ENCODE results near the gene IRS2.

IRS2 gene

DNA sequence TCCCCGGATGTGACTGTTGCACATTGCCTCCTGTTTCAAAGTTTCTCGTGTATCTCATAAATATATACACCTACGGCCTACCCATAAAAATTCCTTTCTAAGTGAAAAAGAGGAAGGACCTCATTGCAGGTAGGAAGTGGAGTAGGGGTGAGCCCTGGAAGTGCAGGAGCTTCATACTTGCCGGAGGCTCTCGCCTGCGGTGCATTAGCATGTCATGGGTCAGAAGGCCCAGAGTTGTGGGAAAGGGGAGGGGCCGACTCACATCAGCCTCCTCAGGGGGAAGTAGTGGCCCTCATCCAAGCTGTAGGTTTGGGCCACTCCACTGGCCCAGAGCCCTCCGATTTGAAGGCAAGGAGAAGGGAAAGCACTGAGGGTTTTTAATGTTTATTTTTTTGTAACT lies 26.0 kb upstream of the IRS2 start:
- TF ChIP-seq, protein P1, sequence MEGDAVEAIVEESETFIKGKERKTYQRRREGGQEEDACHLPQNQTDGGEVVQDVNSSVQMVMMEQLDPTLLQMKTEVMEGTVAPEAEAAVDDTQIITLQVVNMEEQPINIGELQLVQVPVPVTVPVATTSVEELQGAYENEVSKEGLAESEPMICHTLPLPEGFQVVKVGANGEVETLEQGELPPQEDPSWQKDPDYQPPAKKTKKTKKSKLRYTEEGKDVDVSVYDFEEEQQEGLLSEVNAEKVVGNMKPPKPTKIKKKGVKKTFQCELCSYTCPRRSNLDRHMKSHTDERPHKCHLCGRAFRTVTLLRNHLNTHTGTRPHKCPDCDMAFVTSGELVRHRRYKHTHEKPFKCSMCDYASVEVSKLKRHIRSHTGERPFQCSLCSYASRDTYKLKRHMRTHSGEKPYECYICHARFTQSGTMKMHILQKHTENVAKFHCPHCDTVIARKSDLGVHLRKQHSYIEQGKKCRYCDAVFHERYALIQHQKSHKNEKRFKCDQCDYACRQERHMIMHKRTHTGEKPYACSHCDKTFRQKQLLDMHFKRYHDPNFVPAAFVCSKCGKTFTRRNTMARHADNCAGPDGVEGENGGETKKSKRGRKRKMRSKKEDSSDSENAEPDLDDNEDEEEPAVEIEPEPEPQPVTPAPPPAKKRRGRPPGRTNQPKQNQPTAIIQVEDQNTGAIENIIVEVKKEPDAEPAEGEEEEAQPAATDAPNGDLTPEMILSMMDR (IDR thresholded peaks at IDR 0.05; ENCODE audit: low read depth, low read length), result no peak
- no peak overlapping the region for H3K4me3 ChIP-seq (ENCODE audit: low read depth, low read length)

DNA sequence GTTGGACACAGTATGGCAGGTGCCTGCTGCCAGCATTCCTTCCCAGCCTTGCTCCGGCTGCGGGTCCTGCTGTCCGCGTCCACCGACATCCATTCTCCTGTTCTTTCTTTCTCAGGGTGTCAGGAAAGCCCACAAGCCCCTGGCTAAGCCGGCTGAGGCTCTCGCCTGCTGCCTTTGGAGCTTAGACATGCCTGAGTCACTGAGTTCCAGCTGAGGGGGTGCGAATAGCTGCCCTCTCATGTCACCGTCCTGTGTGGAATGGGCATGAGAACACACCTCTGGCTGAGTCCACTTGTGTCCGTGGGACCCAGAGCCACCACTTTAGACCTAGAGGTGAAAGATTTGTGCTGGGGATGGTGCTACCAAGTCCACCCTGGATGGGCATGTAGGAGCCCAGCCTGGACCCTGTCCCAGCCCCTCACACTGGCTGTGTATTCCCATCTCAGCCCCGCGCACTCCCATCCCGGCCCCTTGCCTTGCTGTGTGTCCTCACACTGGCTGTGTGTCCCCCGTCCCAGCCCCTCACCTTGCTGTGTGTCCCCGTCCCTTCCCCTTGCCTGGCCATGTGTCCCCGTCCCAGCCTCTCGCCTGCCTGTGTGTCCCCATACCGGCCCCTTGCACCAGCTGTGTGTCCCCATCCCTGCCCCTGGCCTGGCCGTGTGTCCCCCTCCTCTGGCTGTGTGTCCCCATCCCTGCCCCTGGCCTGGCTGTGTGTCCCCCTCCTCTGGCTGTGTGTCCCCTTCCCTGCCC lies 24.6 kb upstream of the IRS2 start:
- H3K4me3 ChIP-seq (ENCODE audit: low read depth, low read length), result no peak overlapping the region
- TF ChIP-seq, protein P1 (IDR thresholded peaks at IDR 0.05; ENCODE audit: low read depth, low read length), result no peak

DNA sequence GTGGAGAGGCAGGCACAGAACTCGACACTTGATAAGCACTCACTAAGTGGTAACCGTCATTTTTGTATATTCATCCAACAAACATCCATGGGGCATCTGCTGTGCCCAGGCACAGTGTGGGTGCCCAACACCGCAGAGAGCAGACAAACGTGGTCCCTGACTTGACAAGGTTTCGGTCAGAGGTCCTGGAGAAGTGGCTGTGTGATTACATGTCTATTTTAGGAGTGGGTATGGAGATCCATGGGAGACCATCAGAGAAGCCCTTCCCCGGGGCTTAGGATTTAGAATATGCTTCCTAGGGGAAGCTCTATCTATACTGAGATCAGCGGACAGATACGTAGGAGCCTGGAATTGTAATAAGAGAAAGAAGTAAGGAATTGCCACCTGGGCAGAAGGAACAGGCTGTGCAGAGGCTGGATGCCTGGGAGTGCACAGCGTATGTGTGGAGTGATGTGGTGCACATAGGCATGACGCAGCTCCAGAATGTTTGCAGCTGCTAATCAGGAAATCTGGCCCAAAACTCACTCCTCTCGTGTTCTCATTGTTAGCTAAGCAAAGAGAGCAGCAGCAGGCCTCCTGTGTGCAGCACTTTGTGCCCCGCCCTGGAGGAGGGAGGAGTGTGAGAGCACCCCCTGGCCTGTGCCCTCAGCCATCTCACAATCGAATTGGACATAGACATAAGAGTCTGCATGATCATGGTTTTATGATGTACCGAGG lies 23.0 kb upstream of the IRS2 start:
- H3K4me3 ChIP-seq (ENCODE audit: low read depth, low read length), result no peak overlapping the region
- TF ChIP-seq, protein P1 (IDR thresholded peaks at IDR 0.05; ENCODE audit: low read depth, low read length), result no peak

DNA sequence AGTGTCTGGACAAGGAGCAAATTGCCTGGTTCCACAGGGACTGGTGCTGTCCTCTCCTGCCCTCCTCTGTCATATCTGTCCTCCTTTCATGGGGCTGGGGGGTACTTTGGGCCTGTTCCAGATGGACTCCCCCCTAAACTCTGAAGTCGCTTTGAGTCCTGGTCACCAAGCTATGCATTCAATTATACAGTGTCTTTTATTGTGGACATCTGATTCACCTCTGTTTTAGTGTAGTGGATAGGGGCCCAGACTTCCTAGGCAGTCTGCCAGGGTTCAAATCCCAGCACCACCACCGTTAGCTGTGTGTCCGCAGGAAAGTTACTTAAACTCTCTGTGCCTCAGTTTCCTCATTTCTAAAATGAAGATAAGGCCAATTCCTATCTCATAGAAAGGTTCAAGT lies 21.0 kb upstream of the IRS2 start:
- TF ChIP-seq, protein P1 (IDR thresholded peaks at IDR 0.05; ENCODE audit: low read depth, low read length), result no peak
- no peak overlapping the region for H3K4me3 ChIP-seq (ENCODE audit: low read depth, low read length)

DNA sequence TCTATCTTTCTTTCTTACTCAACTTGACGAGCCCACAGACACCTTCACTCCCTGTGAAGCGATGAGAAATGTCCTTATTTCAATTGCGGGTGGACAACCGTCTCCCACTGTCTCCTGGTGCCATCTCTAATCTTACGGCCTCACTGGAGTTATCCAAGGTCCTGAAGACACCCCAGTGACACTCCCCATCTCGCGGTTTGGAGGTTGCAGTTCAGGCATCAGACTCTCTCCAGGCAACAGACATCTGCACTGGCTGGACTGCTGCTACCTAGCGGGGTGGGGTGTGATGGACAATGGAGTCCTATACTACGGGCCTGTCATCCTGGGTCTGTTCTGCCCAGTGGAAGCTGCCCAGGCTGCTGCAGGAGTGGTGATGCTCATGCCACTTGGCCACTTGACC lies 18.3 kb upstream of the IRS2 start:
- H3K4me3 ChIP-seq (ENCODE audit: low read depth, low read length), result no peak overlapping the region
- TF ChIP-seq, protein P1 (IDR thresholded peaks at IDR 0.05; ENCODE audit: low read depth, low read length), result no peak

DNA sequence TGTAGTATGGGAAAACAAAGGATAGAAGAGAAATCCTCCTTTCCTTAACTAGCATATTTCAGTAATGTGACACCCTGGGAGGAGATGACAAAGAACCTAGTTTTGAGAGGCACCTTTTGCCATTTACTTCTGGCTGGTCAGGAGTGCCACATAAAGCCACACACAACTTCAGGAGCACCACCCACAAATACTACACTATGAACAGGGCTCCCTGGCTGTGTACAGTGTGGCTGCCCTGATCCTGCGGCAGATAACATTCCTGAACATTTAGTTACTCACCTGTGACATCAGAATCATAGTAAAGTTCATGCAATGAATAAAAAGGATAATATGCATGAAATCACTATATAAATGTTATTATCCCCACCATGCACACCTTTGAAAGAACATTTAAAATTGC lies 17.4 kb upstream of the IRS2 start:
- TF ChIP-seq, protein P1 (IDR thresholded peaks at IDR 0.05; ENCODE audit: low read depth, low read length), result no peak
- no peak overlapping the region for H3K4me3 ChIP-seq (ENCODE audit: low read depth, low read length)

DNA sequence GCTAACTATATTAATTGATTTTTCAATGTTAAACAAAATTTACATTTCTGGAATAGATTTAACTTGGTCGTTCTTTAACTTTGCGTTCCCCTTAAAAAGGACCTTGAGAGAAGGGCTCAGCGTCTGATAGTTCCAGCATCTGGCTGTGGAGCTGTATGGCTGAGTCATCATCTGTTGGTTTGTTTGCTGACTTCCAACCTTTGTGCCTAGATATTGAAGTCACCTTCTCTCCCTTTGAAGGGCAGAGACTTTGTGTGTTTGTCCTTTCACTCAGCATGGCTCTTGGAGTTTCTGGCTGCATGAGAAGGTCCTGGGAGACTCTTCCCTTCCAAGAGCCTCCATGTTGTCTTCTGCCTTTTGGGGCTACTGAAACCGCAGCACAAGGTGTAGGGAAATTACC lies 16.6 kb upstream of the IRS2 start:
- no peak overlapping the region for H3K4me3 ChIP-seq (ENCODE audit: low read depth, low read length)
- TF ChIP-seq, protein P1 (IDR thresholded peaks at IDR 0.05; ENCODE audit: low read depth, low read length), result no peak
